COLO829 (cell line): ENCODE data around the gene MLLT10.

Experiments
- DNase-seq: peaks from one replicate; pipeline ENCODE4 v3.0.0; 2012; ENCODE audit warnings: low spot score

MLLT10 gene

DNA sequence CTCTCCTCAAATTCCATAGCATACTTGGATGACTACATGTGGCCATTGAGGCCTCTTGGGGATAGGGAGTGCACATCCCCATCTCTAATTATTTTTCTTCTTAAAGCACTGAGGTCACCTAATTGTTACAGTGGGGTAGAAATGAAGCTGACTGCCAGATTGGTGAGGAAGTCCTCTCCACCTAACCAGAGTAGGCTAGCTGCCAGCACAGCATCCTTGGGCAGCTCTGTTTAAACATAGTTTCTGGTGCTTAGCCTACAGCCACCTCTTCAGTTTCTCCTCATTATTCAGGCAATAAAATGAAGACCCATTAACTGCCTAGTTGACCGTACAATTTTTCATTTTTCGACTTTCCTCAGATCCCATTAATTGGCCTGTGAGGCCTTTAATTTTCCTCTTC, 104.6 kb downstream of the MLLT10 start:
- DNase-seq = no peak

DNA sequence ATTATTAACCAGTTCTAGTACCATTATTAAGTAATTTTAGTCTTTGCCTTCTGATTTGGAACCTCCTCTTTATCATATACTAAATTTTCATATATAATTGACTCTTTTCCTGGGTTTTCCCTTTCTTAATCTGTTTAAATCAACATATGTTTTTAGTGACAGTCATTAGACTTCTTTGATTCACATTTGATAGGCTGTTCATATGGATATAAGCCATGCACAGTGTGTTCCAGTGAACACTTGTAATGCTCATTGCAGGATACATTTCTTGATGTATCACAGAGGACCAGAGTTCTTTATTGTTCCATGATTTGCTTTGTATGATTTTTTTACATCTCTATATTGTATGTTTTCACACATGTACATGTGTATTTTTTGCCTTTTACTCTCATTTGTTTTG, 114.0 kb downstream of the MLLT10 start:
- DNase-seq = no peak

DNA sequence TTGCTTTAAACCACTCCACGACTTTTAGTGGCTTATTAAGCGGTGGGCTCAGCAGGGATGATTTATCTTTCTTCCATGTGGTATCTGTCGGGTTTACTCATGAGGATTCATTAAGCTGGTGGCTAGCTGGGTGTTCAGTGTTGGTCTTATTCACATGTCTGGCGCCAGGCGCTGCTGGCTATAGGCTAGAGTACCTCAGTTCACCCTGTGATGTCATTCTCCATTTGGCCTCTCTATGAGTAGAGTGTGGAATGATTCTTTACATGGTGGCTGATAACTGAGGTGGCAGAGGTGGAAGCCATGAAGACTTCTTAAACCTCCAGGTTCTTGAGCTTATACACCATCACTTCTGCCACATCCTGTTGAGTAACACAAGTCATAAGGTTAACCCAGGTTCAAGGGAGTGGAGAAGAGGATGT, 115.4 kb downstream of the MLLT10 start:
- no peak for DNase-seq

DNA sequence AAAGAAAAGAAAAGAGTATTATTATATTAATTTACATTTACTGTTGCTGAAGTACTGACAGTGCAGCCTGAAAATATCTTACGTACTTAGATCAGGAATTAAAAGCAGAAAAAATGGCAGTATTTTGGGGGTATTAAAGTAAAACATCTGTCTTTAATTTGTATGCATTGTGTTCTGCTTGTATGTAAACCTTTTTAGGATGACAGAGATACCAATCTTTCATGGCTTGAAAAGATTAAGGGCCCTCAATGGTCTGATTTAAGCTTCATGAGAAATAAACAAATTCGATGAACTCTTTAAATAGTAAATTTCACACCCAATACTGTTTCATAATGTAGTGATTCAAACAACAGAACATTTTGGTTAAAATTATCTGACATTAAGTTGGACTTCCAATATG, 116.3 kb downstream of the MLLT10 start:
- no peak for DNase-seq

DNA sequence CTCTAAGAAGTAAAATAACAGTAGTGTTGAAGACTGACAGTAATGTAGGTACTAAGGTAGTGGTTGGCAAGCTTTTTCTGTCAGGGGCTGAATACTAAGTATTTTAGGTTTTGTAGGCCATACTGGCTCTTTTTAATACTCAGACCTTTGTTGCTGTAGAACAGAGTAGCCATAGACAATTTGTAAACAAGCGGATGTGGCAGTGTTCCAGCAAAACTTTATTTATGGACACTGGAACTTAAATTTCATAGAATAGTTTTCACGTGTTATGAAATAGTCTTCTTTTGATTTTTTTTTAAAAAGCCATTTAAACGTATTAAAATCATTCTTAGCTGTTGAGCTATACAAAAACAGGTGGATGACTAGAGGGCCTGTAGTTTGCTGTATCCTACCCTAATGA, 121.2 kb downstream of the MLLT10 start:
- peak; percentile 21 for DNase-seq

DNA sequence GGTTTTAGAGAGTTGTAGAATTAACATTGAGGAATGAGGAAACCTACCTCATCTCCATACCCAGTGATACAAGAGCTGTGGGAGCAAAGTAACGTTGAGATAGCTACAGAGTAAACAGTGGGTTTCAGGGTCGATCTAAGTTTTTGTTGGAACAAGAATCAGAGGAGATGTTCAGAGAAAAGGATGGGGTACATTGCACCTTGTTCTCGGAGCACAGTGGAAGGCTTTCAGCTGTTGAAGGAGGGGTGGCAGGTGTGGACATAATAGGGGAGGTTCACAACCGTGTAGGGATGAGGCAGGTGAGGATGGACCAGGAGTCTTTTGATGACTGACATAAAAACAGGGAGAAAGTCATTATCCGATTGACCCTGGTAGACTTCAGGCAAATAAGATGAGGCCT, 121.7 kb downstream of the MLLT10 start:
- no peak for DNase-seq

DNA sequence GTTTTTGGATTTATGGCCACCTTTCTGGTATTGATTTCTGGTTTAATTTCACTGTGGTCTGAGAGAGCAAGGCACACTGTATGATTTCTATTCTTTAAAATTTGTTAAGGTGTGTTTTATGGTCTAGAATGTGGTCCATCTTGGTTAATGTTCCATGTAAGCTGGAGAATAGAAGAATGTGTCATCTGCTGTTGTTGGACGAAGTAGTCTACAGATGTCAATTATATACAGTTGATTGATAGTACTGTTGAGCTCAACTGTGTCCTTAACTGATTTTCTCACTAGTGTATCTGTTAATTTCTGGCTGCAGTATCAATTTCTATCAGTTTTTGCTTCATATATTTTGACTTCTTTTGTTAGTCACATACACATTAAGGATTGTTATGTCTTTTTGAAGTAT, 127.1 kb downstream of the MLLT10 start:
- DNase-seq = no peak

DNA sequence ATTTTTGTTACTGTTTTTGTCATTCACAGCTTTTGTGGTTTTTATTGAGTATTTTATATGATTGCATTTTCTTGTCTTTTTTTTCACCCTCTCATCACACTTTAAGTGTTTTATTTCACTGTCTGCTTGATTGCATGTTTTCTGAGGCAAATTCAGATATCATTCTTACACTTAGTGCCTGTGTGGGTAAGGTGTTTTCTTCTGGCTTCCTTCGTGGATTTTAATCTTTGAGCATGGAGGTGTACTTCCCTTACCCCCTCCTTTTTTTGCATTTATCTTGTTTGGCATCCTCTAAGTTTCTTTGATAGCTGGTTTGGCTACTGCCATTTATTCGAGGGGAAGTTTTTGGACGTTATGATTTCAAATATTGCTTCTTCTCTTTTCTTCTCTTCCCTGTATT, 127.9 kb downstream of the MLLT10 start:
- no peak for DNase-seq

DNA sequence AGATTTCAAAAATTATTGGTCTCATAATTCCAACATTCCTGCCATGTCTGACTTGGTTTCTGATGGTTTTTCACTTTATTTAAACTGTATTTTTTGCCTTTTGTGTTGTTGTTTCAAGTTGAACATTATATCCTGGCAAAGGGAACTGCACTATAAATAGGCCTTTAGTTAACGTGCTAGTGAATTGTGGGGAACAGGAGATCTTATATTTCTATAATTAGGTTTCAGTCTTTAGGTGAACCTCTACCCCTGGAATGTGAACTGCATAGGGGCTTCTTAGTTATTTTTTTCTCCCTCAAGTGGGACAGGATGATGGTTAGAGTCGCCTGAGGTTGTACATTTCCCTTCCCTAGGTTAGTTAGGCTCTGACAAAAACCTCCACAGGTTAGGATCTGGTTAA, 128.6 kb downstream of the MLLT10 start:
- DNase-seq = no peak

DNA sequence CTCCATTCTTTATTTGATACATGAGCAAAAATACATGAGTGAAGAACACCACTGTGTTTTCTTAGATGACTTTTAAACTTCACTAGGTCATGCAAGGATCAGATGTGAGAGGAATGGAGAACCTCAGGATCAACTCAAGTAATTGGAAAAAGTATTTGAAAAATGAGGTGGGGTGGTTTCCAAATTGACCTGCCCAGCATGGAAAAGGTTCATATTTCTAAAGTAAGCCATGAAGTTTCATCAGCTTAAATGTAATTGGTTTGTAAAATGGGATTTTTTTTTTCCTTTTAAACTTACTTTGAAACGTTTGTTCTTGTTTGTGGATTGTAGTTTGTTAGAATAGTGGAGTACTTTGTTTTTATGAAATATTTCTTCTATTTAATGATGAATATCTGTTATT, 134.8 kb downstream of the MLLT10 start:
- no peak for DNase-seq

DNA sequence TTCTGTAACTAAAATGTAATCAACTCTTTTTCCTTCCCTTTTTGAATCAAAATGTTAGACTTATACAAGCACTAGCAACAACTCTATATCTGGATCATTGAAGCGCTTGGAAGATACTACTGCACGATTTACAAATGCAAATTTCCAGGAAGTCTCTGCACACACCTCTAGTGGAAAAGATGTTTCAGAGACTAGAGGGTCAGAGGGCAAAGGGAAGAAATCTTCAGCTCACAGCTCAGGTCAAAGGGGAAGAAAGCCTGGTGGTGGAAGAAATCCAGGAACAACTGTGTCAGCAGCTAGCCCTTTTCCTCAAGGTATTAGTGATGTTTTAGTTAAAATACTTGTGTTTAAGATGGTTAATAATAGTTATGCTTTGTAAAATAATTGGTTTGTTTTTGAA, 136.4 kb downstream of the MLLT10 start:
- no peak for DNase-seq

DNA sequence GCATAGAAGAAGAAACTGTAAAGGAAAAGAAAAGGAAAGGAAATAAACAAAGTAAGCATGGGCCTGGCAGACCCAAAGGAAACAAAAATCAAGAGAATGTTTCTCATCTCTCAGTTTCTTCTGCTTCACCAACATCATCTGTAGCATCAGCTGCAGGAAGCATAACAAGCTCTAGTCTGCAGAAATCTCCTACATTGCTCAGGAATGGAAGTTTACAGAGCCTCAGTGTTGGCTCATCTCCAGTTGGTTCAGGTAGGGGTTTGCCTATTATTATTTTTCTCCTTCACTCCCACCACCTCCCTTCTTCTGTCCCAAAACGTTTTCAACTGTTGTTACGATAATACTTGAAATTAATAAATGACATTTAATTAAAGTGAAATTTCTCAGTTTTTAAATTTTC, 139.6 kb downstream of the MLLT10 start:
- DNase-seq = no peak

DNA sequence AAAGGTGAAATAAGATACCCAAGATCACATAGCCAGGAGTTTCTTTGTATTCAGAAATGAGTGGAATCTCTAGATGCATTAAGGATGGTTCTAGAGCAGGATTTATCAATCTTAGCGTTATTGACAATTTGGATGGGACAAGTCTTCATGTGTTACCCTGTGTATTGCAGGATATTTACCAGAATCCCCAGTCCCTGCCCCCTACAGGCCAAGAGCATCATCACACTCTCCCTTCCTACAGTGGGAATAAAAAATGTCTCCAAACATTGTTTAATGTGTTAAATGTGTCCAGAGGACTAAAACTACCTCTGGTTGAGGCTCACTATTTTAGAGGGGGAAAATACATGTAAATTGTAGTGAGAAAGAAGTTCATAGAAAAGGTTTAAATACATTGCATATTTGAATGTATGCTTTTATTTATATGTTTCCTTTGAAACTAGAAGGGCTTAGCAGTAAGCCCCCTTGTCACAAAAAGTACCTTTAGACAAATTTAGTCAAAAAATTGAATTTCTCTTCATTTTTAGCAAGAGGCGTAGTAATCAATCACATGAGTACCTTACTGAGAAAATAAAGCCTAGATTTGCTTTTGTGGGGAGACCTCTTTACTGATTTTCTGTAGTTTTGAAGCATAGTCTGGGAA, 141.2 kb downstream of the MLLT10 start:
- peak; percentile 21 for DNase-seq

DNA sequence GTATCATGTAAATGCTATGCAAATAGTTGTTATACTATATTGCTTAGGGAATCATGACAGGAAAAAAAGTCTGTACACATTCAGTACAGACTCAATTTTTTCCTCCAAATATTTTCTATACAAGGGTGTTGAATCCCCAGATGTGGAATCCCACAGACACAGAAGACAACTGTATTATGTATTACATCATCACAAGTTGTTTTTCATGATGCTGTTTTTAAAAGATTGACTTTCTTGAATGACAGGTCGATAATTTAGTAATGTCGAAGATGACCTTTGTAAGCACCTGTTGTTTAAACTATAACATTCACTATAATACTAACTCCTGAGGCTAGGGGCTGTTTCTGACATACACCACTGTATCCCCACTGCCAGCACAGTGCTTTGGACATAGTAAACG, 143.5 kb downstream of the MLLT10 start:
- no peak for DNase-seq

DNA sequence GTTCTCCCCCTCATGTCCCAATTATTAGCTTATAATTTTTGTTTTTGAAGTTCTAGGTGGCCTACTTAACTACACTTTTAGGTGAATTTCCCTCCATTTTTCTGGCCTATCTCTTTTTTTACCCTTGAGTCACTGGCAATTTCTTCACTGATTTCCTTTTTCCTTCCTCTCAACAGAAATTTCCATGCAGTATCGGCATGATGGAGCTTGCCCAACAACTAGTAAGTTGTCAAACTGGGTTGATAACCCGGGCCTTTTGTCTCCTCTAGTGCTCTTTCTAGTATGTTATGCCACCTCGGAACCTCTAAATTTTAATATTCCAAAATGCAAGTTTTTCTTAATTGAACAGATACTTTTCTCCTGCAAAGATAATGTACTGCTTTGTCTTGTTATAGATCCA, 147.1 kb downstream of the MLLT10 start:
- no peak for DNase-seq

DNA sequence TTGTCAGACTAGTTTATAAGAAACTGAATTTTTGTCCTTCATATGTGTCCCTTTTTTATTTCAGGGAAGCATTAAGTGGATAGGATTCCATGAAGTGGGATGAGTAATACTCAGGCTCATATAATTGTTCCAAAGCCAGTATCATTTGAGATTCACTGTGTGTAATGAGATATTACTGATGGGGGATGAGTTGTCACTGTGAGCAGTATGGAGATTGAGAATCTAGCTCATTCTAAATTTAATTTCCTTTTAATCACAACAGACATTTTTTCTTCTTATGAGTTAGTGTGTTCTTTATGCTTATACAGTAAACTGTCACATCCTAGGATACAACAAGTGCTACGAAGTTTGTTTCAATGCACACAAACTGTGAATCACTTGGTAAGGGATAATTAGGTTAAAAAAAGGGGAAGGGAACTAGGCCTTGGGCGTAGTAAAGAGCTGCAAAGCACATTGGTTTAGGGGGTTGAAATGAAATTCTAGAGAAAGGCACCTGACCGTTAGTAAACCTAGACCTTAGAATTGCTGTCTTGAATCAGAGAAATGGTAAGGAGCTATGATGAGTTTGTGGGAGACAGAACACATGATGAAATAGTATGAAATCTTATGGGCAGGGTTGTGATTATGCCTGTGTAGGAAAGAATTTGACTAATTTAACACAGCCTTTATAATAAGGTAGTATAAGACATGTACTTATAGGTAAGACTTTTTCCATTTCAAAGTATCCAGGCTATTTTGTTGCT, 153.4 kb downstream of the MLLT10 start:
- no peak for DNase-seq

DNA sequence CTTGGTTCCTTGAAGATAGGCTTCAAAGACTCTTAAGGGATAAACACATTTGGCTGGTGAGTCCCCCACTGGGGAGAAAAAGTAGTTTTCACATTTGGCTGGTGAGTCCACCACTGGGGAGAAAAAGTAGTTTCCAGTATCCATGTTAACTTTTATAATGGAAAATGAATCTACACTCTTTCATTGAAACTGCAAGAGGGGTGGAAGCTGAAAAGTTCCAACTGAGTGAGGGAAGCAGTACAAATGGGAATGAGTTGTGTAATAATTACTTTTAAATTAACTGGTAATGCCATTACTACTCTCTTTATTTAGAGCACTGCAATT, 153.9 kb downstream of the MLLT10 start:
- DNase-seq = no peak

DNA sequence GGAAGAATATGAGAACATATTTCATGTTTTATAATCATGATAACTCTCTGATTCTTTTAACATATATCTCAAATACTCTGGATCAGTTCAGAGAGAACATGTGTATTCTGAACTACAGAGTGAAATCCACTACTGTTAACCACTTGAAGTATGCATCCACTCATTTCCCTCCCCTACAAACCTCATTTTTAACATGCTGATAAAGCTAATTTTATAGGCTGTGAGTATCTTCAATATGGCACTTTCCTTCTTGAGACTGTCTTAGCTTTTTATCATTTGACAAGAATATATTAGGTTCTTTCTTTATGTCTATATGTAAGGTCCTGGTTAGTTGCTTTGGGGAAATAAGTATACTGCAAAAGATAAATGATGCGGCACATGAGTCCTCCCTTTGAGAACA, 154.8 kb downstream of the MLLT10 start:
- DNase-seq = no peak

DNA sequence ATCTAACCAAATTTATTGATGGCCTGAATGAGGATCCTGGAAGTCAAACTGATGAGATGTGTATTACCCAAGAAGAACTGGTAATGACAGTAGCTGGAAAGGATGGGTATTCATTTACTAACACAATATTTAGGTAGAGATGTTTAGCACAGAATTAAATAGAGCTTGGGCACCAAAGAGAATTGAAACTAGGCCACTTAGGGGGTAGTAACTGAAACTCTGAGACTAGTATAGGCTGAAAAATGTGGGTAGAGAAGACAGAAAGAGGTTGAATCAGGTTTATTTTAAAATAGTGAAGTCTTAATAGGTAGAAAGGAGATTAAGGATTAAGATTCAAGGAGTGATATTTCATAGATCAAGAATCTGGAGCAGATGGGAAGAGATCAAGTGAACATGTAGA, 155.8 kb downstream of the MLLT10 start:
- no peak for DNase-seq

DNA sequence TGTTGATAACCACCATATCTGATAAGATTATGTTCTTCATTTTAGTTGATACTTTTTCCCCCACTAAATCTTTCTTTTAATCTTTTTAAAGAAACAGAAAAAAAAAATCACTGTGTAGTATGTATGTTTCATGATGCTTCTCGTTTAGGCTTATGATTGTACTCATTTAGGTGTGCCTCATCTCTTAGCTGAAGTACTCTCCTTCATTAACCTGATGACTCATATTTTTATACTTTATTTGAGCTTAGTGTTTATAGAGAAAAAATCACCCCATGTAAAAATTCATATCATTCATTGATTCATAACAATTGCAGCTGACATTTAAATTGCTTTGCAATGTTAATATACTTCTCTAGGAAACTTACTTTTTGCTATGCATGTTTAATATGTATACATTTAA, 158.9 kb downstream of the MLLT10 start:
- no peak for DNase-seq

DNA sequence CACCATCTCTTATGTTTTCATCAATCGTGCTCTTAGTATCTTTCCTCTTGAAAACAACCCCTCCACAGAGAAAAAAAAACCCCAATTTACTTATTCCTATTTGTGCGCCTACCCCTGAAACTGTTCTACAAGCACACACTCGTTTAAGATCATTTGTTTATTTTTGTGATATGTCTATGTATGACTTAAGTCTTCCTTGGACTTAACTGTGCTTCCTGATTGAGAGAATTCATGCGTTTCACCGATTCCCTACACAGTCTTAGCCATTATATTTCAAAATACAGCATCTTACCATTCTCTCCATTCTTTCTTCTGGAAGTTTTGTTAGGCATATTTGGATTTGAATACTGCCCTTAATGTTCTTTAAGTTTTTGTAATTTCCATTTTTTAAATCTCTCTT, 159.4 kb downstream of the MLLT10 start:
- no peak for DNase-seq

DNA sequence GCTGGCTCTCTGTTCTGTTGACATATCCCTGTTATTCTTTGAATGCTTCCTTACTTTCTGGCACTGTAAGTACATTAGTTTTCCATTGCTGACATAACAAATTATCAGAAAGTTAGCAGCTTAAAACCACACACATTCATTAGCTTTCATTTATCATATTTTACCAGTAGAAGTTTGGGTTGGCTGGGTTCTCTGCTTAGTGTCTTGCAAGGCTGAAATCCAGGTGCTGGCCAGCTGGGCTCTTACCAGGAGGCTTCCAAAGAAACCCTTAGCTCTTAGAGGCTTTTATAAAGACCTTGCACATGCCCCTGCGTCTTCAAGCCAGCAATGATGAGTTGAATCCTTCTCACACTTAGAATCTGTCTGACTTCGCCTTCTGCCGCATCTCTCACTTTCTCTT, 160.6 kb downstream of the MLLT10 start:
- no peak for DNase-seq

DNA sequence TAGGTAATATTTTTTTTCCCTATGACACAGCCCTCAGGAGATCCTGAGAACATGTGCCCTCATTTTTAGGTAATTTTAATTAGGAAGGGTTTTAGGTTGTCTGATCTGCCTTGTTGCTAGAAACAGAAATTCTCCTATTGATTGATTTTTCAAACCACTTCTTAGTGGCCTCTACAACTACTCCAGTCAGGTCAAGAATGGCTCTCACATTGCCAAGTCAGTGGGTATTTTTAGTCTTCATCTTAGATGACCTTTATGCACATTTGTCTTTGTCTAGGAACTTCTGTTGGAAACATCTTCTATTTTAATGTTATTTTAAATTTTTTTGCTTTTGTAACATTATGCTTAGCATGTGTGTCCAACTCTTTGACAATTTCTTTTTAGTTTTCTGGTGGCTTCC, 162.3 kb downstream of the MLLT10 start:
- DNase-seq = no peak

DNA sequence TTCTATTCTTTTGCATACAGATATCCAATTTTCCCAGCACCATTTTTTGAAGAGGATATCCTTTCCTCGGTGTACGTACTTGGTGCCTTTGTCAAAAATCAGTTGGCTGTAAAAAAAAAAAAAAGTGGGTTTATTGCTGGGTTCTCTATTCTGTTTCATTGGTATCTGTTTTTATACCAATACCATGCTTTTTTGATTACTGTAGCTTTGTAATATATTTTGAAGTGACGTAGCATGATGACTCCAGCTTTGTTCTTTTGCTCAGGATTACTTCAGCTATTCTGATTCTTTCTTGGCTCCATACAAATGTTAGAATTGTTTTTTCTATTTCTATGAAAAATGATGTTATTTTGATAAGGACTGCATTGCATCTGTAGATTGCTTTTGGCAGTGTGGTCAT, 165.5 kb downstream of the MLLT10 start:
- DNase-seq = no peak
